GM21390 (cell line): Measurements from ENCODE around the gene STK32C.
"Not testable (repeated sequence)": the region's sequence is repeated elsewhere in the genome, so short reads cannot be mapped to it uniquely, and the experiment has no call there.

ENCODE experiments used
- ATAC-seq: cut with Tn5 transposase; IDR thresholded peaks from one replicate; pipeline ENCODE4 v1.9.1; 2021; ENCODE audit not compliant: unreplicated experiment

Gene STK32C

GRCh38 chr10:132160834-132161622 is 146.7 kb downstream of the STK32C start:
- ATAC-seq, result not testable (repeated sequence)

- ATAC-seq, result not testable (repeated sequence)
Measured at GRCh38 chr10:132160231-132160630, 147.5 kb downstream of the STK32C start.

- ATAC-seq, result not testable (repeated sequence)
Measured at GRCh38 chr10:132159302-132160230, 148.2 kb downstream of the STK32C start.

GRCh38 chr10:132158823-132159222 is 148.9 kb downstream of the STK32C start:
- ATAC-seq, result no peak

GRCh38 chr10:132158122-132158741 is 149.5 kb downstream of the STK32C start:
- no peak for ATAC-seq
